GM12878 (cell line): ENCODE results near the gene OTUD4.
A peak's percentile ranks its signal among the peaks of the same experiment; 100 is the strongest.

Source experiments
- CEBPB ChIP-seq, 2 experiments: fragments of 150-350 bp in 1 of 2; IDR thresholded peaks; 2 replicates each; pipeline ENCODE4 v1.6.1; 2012 to 2014; ENCODE audit warnings: low read depth in 2 of 2, low read length in 2 of 2, borderline replicate concordance in 1 of 2, inconsistent platforms in 1 of 2
- CHD2 ChIP-seq: IDR thresholded peaks from 2 replicates; pipeline ENCODE4 v1.6.1; 2011; ENCODE audit warnings: low read depth, low read length, improper control_type of control experiment, borderline replicate concordance
- DPF2 ChIP-seq: fragments of 450-650 bp; IDR thresholded peaks from 2 replicates; pipeline ENCODE4 v1.6.1; 2017; ENCODE audit warnings: mild to moderate bottlenecking
- EZH2 ChIP-seq: IDR thresholded peaks from 2 replicates; pipeline ENCODE4 v1.6.1; 2012; ENCODE audit warnings: low read depth, mild to moderate bottlenecking, control low read depth, inconsistent platforms, low read length, borderline replicate concordance; ENCODE audit not compliant: control insufficient read depth
- KLF5 ChIP-seq: fragments of 450-650 bp; IDR thresholded peaks from 2 replicates; pipeline ENCODE4 v1.6.1; 2014; ENCODE audit warnings: mild to moderate bottlenecking; ENCODE audit not compliant: partially characterized antibody
- MXI1 ChIP-seq: fragments of 150-350 bp; IDR thresholded peaks from 2 replicates; pipeline ENCODE4 v1.6.1; 2011; ENCODE audit warnings: low read depth, mild to moderate bottlenecking, inconsistent platforms, low read length, improper control_type of control experiment
- NRF1 ChIP-seq: conservative IDR thresholded peaks from 2 replicates; pipeline ENCODE4 v1.6.1; 2011; ENCODE audit warnings: mild to moderate bottlenecking, low read depth, low read length, improper control_type of control experiment
- PBX3 ChIP-seq: IDR thresholded peaks from 2 replicates; pipeline ENCODE4 v1.6.1; 2011; ENCODE audit warnings: mild to moderate bottlenecking, low read depth, low read length, moderate library complexity; ENCODE audit not compliant: insufficient replicate concordance
- TBL1XR1 ChIP-seq: IDR thresholded peaks from 2 replicates; pipeline ENCODE4 v1.6.1; 2012; ENCODE audit warnings: low read depth, low read length, improper control_type of control experiment
- YY1 ChIP-seq: IDR thresholded peaks from 2 replicates; pipeline ENCODE4 v1.6.1; 2011; ENCODE audit warnings: low read depth, mild to moderate bottlenecking, low read length
- TF ChIP-seq, protein P1 (sequence below), 3 experiments: IDR thresholded peaks in 2 of 3; conservative IDR thresholded peaks in 1 of 3; 2 replicates each; pipeline ENCODE4 v1.5.1; 2011; ENCODE audit warnings: low read depth in 3 of 3, low read length in 3 of 3, mild to moderate bottlenecking in 3 of 3, control low read depth in 2 of 3, moderate library complexity in 2 of 3, inconsistent platforms in 1 of 3, mixed read lengths in 1 of 3; ENCODE audit not compliant: control insufficient read depth in 2 of 3, insufficient read depth in 1 of 3; ENCODE audit errors: extremely low read depth in 1 of 3
- TF ChIP-seq, protein P2 (sequence below): IDR thresholded peaks from 2 replicates; pipeline ENCODE4 v1.6.1; 2011; ENCODE audit warnings: low read depth, low read length, improper control_type of control experiment, borderline replicate concordance

- TF ChIP-seq EZH2, result no peak
- peak; percentile 42; the same call in 1 of the 2 replicates for TF ChIP-seq CHD2
- TF ChIP-seq, protein P1, sequence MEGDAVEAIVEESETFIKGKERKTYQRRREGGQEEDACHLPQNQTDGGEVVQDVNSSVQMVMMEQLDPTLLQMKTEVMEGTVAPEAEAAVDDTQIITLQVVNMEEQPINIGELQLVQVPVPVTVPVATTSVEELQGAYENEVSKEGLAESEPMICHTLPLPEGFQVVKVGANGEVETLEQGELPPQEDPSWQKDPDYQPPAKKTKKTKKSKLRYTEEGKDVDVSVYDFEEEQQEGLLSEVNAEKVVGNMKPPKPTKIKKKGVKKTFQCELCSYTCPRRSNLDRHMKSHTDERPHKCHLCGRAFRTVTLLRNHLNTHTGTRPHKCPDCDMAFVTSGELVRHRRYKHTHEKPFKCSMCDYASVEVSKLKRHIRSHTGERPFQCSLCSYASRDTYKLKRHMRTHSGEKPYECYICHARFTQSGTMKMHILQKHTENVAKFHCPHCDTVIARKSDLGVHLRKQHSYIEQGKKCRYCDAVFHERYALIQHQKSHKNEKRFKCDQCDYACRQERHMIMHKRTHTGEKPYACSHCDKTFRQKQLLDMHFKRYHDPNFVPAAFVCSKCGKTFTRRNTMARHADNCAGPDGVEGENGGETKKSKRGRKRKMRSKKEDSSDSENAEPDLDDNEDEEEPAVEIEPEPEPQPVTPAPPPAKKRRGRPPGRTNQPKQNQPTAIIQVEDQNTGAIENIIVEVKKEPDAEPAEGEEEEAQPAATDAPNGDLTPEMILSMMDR (IDR thresholded peaks at IDR 0.05 in 2 of 3, conservative IDR thresholded peaks at IDR 0.05 in 1 of 3; ENCODE audit: control insufficient read depth in 2 of 3, extremely low read depth in 1 of 3, insufficient read depth in 1 of 3, low read depth in 3 of 3, low read length in 3 of 3), result no peak; a peak in 1 of 6 replicates
- TF ChIP-seq NRF1, result peak; percentile 57
- TF ChIP-seq DPF2, result peak; percentile 46; the same call in 1 of the 2 replicates
- no peak for TF ChIP-seq KLF5
- no peak for TF ChIP-seq PBX3
- peak; percentile 99 for TF ChIP-seq MXI1
- TF ChIP-seq, protein P2, sequence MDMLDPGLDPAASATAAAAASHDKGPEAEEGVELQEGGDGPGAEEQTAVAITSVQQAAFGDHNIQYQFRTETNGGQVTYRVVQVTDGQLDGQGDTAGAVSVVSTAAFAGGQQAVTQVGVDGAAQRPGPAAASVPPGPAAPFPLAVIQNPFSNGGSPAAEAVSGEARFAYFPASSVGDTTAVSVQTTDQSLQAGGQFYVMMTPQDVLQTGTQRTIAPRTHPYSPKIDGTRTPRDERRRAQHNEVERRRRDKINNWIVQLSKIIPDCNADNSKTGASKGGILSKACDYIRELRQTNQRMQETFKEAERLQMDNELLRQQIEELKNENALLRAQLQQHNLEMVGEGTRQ, result no peak
- TF ChIP-seq CEBPB (IDR thresholded peaks at IDR 0.05; ENCODE audit: borderline replicate concordance in 1 of 2, low read depth in 2 of 2, low read length in 2 of 2), result no peak
- TF ChIP-seq TBL1XR1, result 0 out of 2 replicates have a peak, but pooled peaks have one; percentile 51
- peak; percentile 98 for TF ChIP-seq YY1
Observed at GRCh38 chr4:145097821-145098674, 82.3 kb downstream of the OTUD4 start, which contains the start of the genes ABCE1 and ANAPC10.
